Erythroblast (primary cell): Measurements from ENCODE around the gene BDKRB1.

ENCODE experiments used
- GATA1 ChIP-seq: IDR thresholded peaks from 2 replicates; pipeline ENCODE4 v1.6.1; 2011; ENCODE audit warnings: low read depth, mild to moderate bottlenecking, control low read depth, low read length, moderate library complexity
- POLR2A ChIP-seq: IDR thresholded peaks from 2 replicates; pipeline ENCODE4 v1.6.1; 2011; ENCODE audit warnings: mild to moderate bottlenecking, low read length

- TF ChIP-seq POLR2A: no peak
- TF ChIP-seq GATA1: no peak
Measured at GRCh38 chr14:96274543-96274942, 18.5 kb downstream of the BDKRB1 start.
